ENCODE measurements around the gene NAV2.

Gene NAV2

DNA sequence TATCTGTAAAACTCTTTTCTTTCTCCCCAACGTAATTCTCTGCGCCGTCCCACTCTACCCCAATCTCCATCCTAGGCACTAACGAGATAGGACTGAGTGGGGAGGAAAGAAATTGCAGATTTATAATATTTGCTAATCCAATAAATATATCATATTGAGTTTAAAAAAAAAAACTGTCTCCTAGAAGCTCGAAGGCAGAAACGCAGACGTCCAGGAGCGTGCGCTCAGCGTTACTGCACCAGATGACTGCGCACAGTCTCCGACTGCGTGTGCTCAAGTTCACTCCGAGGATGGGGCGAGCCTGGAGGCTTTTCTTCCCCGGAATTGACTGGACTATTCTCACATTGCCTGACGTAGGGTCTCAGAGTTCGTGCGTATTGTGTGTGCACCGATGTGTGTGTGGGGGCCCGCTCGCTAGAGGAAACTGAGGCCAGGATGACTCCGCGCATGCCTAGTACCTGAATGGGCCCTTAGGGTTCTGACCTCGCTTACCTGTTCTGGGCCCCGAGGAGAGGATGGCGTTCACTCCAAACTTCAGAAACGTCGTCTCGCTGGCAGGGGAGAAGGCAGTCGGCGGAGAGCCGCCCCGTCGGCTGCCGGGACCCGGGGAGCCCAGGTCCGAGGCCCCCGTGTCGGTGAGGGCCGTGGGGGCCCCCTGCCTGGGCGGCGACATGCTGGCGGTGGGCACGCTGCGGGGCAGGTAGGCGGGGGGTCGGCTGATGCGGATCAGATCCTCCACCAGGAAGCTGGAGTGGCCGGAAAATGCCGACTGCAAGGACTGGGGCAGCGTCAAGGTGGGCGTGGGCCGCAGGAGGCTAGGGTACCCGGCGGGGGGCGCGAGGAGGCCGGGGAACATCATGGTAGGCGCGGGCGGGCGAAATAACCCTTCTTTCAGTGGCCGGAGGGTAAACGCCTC is 447.1 kb downstream of the NAV2 start:
- TF ChIP-seq, protein P1, sequence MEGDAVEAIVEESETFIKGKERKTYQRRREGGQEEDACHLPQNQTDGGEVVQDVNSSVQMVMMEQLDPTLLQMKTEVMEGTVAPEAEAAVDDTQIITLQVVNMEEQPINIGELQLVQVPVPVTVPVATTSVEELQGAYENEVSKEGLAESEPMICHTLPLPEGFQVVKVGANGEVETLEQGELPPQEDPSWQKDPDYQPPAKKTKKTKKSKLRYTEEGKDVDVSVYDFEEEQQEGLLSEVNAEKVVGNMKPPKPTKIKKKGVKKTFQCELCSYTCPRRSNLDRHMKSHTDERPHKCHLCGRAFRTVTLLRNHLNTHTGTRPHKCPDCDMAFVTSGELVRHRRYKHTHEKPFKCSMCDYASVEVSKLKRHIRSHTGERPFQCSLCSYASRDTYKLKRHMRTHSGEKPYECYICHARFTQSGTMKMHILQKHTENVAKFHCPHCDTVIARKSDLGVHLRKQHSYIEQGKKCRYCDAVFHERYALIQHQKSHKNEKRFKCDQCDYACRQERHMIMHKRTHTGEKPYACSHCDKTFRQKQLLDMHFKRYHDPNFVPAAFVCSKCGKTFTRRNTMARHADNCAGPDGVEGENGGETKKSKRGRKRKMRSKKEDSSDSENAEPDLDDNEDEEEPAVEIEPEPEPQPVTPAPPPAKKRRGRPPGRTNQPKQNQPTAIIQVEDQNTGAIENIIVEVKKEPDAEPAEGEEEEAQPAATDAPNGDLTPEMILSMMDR (IDR thresholded peaks at IDR 0.05; ENCODE audit: control extremely low read depth, extremely low read depth, low read depth, missing control alignments) = no peak
- CTCF ChIA-PET = no interaction called here
- POLR2A ChIA-PET = no interaction called here
- DNase-seq (ENCODE audit: extremely low spot score) = no peak

DNA sequence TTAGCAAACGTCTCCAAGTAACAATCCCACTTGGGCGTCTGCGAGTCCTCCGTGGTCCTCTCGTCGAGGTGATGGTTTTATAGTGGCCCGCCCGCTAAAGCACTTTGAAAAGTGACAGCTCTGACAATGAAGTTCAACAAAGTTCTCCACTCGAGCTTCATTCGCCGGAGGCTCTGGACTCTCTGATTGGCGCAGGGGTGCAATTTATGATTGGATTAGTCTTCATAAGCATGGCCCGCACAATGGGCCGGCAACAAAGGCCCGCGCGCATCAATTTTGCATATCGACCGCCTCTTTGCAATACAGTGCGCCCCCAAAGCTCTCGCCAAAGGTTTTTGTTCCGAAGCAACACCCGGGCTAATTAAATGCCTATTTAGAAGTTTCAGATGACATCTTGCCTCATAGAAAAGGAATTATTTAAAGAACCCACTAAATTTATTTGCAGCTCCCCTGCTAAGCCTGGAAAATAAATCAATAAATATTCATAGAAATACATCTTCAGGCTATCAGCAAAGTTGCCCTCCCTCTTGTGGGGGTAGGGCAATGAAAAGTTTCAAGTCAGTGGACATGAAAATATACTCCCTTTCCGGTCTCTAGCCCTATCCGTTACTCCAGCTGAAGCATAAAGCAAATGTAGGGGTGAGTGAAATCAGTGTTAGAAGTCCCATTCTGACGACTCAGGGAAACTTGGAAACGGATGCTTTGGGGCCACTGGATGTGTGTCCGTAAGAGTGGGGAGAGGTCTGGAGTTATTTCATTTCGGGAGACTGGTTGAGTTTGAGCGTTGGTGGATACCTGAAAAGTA is 448.0 kb downstream of the NAV2 start, which contains the start of gene DBX1:
DBX1 (minus strand) TSS at position 51 of the 805 bp plus-strand sequence. CDS start 151 bp downstream, outside the sequence.
- ChIA-PET POLR2A (no interaction called here), CTCF (interaction anchor here (1.5 kb wide), 1 partner anchor 33 kb away, joined by 4 read pairs; no protein-coding TSS in a partner anchor)
- TF ChIP-seq, protein P1 (IDR thresholded peaks at IDR 0.05; ENCODE audit: control extremely low read depth, extremely low read depth, low read depth, missing control alignments) = no peak
- no peak for DNase-seq (ENCODE audit: extremely low spot score)

DNA sequence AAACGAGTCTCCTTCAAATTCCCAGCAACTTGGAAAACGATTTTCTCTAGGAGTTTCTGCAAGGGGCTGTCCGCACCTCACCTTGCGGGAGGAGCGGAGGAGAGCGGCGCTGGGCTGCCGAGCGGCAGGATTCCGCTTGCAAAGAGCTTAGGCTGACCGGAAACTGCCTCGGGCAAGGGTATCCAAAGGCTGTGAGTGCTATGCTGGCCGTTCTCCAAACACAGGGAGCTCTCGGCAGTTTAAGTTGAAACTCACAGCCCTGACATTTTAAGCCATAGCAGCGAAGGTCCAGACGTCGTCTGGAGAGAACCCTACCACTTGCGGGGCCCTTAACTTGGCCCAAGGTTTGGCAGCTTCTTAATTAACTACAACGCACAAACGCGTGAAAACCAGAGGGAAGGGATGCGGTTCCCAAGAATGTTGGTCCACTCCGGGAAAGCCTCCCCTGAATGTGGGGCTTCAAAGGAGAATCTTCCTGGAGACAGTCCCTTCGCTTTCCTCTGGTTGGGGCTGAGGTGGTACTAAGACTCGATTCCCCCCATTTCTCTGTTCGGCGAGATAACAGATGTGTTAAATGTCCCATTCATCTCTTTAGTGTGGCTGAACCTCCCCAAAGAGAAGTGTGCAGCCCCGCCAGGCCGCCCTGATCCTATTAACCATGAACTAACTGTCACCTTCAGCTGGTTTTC is 448.7 kb downstream of the NAV2 start:
- CTCF ChIA-PET = interaction anchor here (0.8 to 1.5 kb wide), 2 partner anchors 29 to 33 kb away, joined by 3 to 4 read pairs; no protein-coding TSS in a partner anchor

GRCh38 chr11:20161923-20162744 is 449.5 kb downstream of the NAV2 start:
- DNase-seq (ENCODE audit: extremely low spot score) = no peak
- TF ChIP-seq, protein P1 (IDR thresholded peaks at IDR 0.05; ENCODE audit: control extremely low read depth, extremely low read depth, low read depth, missing control alignments) = no peak
- POLR2A ChIA-PET = no interaction called here
- CTCF ChIA-PET = interaction anchor here (0.8 to 1.5 kb wide), 2 partner anchors 29 to 34 kb away, joined by 3 to 4 read pairs; no protein-coding TSS in a partner anchor

More for the DNA sequence above, 448.7 kb downstream of the NAV2 start:
- TF ChIP-seq, protein P1 (IDR thresholded peaks at IDR 0.05; ENCODE audit: control extremely low read depth, extremely low read depth, low read depth, missing control alignments) = no peak
- POLR2A ChIA-PET = no interaction called here
- DNase-seq (ENCODE audit: extremely low spot score) = no peak

DNA sequence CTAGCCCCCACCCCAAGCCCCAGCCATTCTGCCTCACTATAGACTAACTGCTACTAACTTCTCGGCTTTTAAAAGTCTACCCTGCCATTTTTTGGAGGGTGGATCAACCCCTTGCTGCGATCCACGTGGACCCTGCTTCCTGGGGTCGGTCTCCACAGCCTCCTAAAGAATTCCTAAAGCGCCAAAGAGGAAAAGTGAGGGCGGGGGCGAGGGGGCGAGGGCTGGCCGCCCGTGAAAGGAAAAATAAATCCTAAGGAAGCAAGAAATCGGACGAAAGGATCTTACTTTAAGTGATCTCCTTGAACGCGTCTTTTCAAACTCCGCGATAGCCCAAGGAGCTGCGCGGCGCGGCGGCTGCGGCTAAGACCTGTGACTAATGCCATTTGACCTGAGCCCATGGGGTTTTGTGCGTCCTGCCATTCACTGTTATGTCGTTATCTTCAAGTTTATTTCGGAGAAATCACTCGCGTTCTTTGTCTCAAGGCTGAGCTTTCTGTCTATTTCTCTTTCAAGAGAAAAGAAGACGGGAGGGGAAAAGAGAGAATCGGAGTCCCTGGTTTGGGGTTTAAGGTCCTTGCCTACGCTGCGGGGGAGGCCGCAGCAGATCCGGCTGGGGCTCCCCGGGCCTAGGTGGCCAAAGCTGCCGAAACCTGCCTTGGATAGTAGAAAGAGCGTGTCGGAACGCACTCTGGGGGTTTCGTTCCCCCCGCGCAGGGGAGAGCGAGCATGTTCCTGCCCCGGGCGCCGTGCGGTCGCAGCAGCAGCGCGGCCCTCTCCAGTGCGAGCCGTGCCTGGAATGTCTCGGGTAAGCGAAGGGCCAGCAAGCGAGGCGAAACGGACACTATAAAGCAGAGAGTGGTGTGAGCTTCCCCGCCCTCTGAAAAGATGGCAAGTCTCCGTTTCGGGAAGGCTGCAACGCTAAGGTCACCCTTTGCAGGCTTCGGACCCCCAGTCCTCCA is 450.5 kb downstream of the NAV2 start:
- POLR2A ChIA-PET = no interaction called here
- CTCF ChIA-PET = no interaction called here
- peak; percentile 20 for DNase-seq (ENCODE audit: extremely low spot score)
- TF ChIP-seq, protein P1 (IDR thresholded peaks at IDR 0.05; ENCODE audit: control extremely low read depth, extremely low read depth, low read depth, missing control alignments) = no peak

Data from GM10248 (cell line).